OCI-LY7 (cell line): Measurements from ENCODE around the gene CCDC91. TPM values are rescaled to one million over a fixed set of nuclear protein-coding genes. Genes with fewer than 3 reads are reported as not detected.

Experiments
- BruUV-seq: library from RNA; stranded (reverse); fragments of 400-500 nt; replicated peaks from 2 replicates; lab custom pipeline; 2021; lab: Mats Ljungman, UMichigan
- CTCF ChIA-PET: fragments of 300-600 bp; sonication (Branson Sonifier 250); formaldehyde crosslinking; loops from one replicate; lab custom pipeline; 2022; ENCODE audit warnings: antibody characterized with exemption; ENCODE audit not compliant: unreplicated experiment; lab: Charles Lee
- POLR2A ChIA-PET: fragments of 300-600 bp; sonication (Branson Sonifier 250); formaldehyde crosslinking; loops from one replicate; lab custom pipeline; 2022; ENCODE audit warnings: antibody characterized with exemption; lab: Charles Lee
- DNase-seq: peaks from one replicate; pipeline ENCODE4 v3.0.0-alpha.2; 2015; ENCODE audit warnings: low spot score
- H2AFZ ChIP-seq: fragments of 200-600 bp; sonication (generic), shearing (Covaris generic); 2 replicates; pipeline ENCODE4 v1.6.1; 2014; ENCODE audit warnings: mild to moderate bottlenecking, antibody characterized with exemption, low read length, moderate library complexity
- H3K27ac ChIP-seq: fragments of 200-600 bp; sonication (generic); 2 replicates; pipeline ENCODE4 v1.5.1; 2014; ENCODE audit warnings: mixed run types, low read depth, mild to moderate bottlenecking, moderate library complexity, low read length, inconsistent platforms; ENCODE audit not compliant: poor library complexity, severe bottlenecking
- H3K36me3 ChIP-seq: fragments of 200-600 bp; sonication (generic); 2 replicates; pipeline ENCODE4 v1.6.1; 2014; ENCODE audit warnings: mild to moderate bottlenecking, antibody characterized with exemption, low read length, moderate library complexity, mixed read lengths; ENCODE audit not compliant: insufficient read depth
- H3K4me1 ChIP-seq: fragments of 200-600 bp; sonication (generic); 2 replicates; pipeline ENCODE4 v1.5.1; 2014; ENCODE audit warnings: mild to moderate bottlenecking, low read length; ENCODE audit not compliant: insufficient read depth, poor library complexity, severe bottlenecking
- H3K4me2 ChIP-seq: fragments of 200-600 bp; sonication (generic); 2 replicates; pipeline ENCODE4 v1.6.1; 2014; ENCODE audit warnings: mild to moderate bottlenecking, low read length
- H3K4me3 ChIP-seq: fragments of 200-600 bp; sonication (generic); 2 replicates; pipeline ENCODE4 v1.5.1; 2014; ENCODE audit warnings: mild to moderate bottlenecking, low read depth, low read length; ENCODE audit not compliant: poor library complexity, severe bottlenecking
- H3K79me2 ChIP-seq: fragments of 200-600 bp; sonication (generic); 2 replicates; pipeline ENCODE4 v1.6.1; 2016; ENCODE audit warnings: low read depth, mild to moderate bottlenecking, low read length, moderate library complexity, mixed read lengths; ENCODE audit not compliant: insufficient read depth
- H3K9me2 ChIP-seq: fragments of 200-600 bp; sonication (generic); 2 replicates; pipeline ENCODE4 v1.6.1; 2016; ENCODE audit warnings: mild to moderate bottlenecking, low read length, mixed read lengths; ENCODE audit not compliant: insufficient read depth
- H3K9me3 ChIP-seq: fragments of 200-600 bp; sonication (generic); 2 replicates; pipeline ENCODE4 v1.6.1; 2014; ENCODE audit warnings: mild to moderate bottlenecking, mixed run types, low read length, mixed read lengths
- H4K20me1 ChIP-seq: fragments of 200-600 bp; sonication (generic); 2 replicates; pipeline ENCODE4 v1.6.1; 2014; ENCODE audit warnings: mild to moderate bottlenecking, antibody characterized with exemption, low read length, moderate library complexity, mixed read lengths; ENCODE audit not compliant: insufficient read depth
- CTCF ChIP-seq: fragments of 200-600 bp; sonication (generic); conservative IDR thresholded peaks from 2 replicates; pipeline ENCODE4 v1.5.1; 2014; ENCODE audit warnings: mild to moderate bottlenecking, antibody characterized with exemption, low read length, moderate library complexity, mixed read lengths
- EZH2phosphoT487 ChIP-seq: fragments of 200-600 bp; sonication (generic); IDR thresholded peaks from 2 replicates; pipeline ENCODE4 v1.6.1; 2018; ENCODE audit warnings: low read depth, borderline replicate concordance, mild to moderate bottlenecking, mixed run types, antibody characterized with exemption, low read length, moderate library complexity, mixed read lengths
- intact Hi-C: fragments of 100-400 bp; cut with micrococcal nuclease; formaldehyde crosslinking; loops from one replicate; pipeline ENCODE4 v1.10.0; 2022; ENCODE audit not compliant: unreplicated experiment
- total RNA-seq, 2 experiments: library from RNA; depleted of rRNA in 1 of 2; stranded (reverse); fragments of >200 nt in 1 of 2; shearing (Covaris generic) in 1 of 2; gene quantifications; 2 replicates each; pipeline ENCODE4 v1.2.3, GENCODE V29; 2014 to 2022

Gene CCDC91
- total RNA-seq, 2 experiments from 2014 or later = 15.8 to 23.8 TPM

GRCh38 chr12:28156362-28156761, 33.9 kb upstream of the CCDC91 start:
- no peaks in the 10 kb centered on the region for H3K9me2 ChIP-seq
- ChIA-PET POLR2A (interaction anchor here (1.5 kb wide), 1 partner anchor 17 kb away, joined by 3 read pairs; no protein-coding TSS in a partner anchor), CTCF (no interaction called here)
- no peak overlapping the region for H3K27ac ChIP-seq
- no peaks in the 10 kb centered on the region for H3K36me3 ChIP-seq
- DNase-seq = no peak
- no TSS peak for BruUV-seq
- H3K79me2 ChIP-seq = no peaks in the 10 kb centered on the region
- no peak overlapping the region for H3K4me2 ChIP-seq
- H2AFZ ChIP-seq = no peak overlapping the region
- TF ChIP-seq CTCF (no peak), EZH2phosphoT487 (no peak)
- H3K9me3 ChIP-seq = no peaks in the 10 kb centered on the region
- H4K20me1 ChIP-seq = no peaks in the 10 kb centered on the region
- H3K4me3 ChIP-seq = no peak overlapping the region
- intact Hi-C loops = no loop called here
- H3K4me1 ChIP-seq = no peaks in the 10 kb centered on the region

GRCh38 chr12:28156804-28157203, 33.5 kb upstream of the CCDC91 start:
- Histone ChIP-seq H3K27ac (no peak overlapping the region), H4K20me1 (no peaks in the 10 kb centered on the region), H3K79me2 (no peaks in the 10 kb centered on the region), H3K4me1 (no peaks in the 10 kb centered on the region), H3K9me3 (no peaks in the 10 kb centered on the region), H3K36me3 (no peaks in the 10 kb centered on the region), H3K4me2 (no peak overlapping the region), H3K4me3 (no peak overlapping the region), H3K9me2 (no peaks in the 10 kb centered on the region), H2AFZ (no peak overlapping the region)
- POLR2A ChIA-PET = no interaction called here
- intact Hi-C loops = no loop called here
- BruUV-seq = no TSS peak
- CTCF ChIA-PET = no interaction called here
- no peak for TF ChIP-seq EZH2phosphoT487
- TF ChIP-seq CTCF = no peak
- DNase-seq = no peak

- H3K27ac ChIP-seq = no peak overlapping the region
- H4K20me1 ChIP-seq = no peaks in the 10 kb centered on the region
- no peaks in the 10 kb centered on the region for H3K79me2 ChIP-seq
- POLR2A ChIA-PET = interaction anchor here (0.6 kb wide), 1 partner anchor 26 kb away, joined by 3 read pairs; no protein-coding TSS in a partner anchor
- CTCF ChIA-PET = no interaction called here
- H3K4me2 ChIP-seq = no peak overlapping the region
- no peaks in the 10 kb centered on the region for H3K9me3 ChIP-seq
- TF ChIP-seq EZH2phosphoT487 (no peak), CTCF (no peak)
- no peak overlapping the region for H2AFZ ChIP-seq
- no peak overlapping the region for H3K4me3 ChIP-seq
- H3K36me3 ChIP-seq = no peaks in the 10 kb centered on the region
- no peaks in the 10 kb centered on the region for H3K4me1 ChIP-seq
- no peak for DNase-seq
- H3K9me2 ChIP-seq = no peaks in the 10 kb centered on the region
- no TSS peak for BruUV-seq
- intact Hi-C loops = no loop called here
These were observed 31.9 kb upstream of the CCDC91 start for GRCh38 chr12:28158353-28158752.
